Keratinocyte (primary cell): Measurements from ENCODE around the gene SPTBN1.

Source experiments
- CTCF ChIP-seq, 3 experiments: IDR thresholded peaks in 1 of 3; conservative IDR thresholded peaks in 1 of 3; optimal IDR thresholded peaks in 1 of 3; 2 replicates in 2 of 3; 3 replicates in 1 of 3; pipeline versions ENCODE3 to v1.5.1; 2011; ENCODE audit warnings: low read length in 3 of 3, mild to moderate bottlenecking in 3 of 3, moderate library complexity in 2 of 3, control low read depth in 1 of 3, inconsistent platforms in 1 of 3; ENCODE audit not compliant: insufficient read depth in 2 of 3; ENCODE audit errors: extremely low read depth in 1 of 3
- EZH2 ChIP-seq: IDR thresholded peaks from one replicate; pipeline ENCODE4 v1.6.1; 2012; ENCODE audit warnings: inconsistent platforms, mild to moderate bottlenecking, low read length, moderate library complexity

DNA sequence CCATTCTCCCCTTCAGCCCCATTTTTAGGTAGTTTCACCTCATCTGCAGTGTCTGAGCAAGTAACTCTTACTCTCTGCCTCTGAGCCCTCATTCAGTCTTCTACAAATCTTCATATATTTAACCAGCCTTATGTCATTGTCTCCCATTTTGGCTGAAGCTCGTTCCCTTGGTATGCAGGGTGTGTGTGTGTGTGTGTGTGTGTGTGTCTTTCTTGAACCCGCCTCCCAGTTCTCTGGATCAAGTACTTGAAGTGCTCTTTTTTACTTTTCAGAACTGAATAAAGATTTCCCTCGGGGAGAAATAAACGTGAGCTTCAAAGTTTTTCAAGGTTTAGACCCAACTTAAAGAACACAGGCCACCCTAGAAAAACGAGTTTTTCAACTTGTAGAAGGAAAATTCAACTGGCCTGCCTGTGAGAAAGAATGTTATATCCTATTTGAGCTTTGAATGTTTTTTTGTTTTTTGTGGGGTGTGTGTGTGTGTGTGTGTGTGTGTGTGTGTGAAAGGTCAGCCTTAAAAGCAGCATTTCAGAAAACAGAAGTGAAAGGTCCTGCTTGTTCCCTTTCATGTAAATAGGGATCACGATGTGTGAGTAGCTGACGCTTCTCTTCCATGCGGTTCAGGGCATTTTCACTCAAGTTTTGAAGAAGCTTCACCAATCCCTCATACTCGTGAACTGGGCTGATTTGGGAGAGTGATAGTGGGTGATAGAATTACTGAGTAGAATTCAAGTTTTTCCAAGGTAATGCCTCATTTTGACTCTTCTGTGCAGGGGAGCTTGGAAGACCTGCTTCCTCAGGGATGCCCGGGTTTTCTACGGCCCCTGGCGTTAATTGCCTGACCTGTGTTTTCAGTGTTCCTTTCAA lies 216.7 kb downstream of the SPTBN1 start:
- TF ChIP-seq CTCF (optimal IDR thresholded peaks at IDR 0.05 in 1 of 3, IDR thresholded peaks at IDR 0.05 in 1 of 3, conservative IDR thresholded peaks at IDR 0.05 in 1 of 3; ENCODE audit: extremely low read depth in 1 of 3, insufficient read depth in 2 of 3, low read length in 3 of 3), result no peak
- TF ChIP-seq EZH2, result no peak
